HepG2 (cell line): ENCODE data around the gene GRIFIN. TPM values are rescaled to one million over a fixed set of nuclear protein-coding genes. Genes with fewer than 3 reads are reported as not detected.

ENCODE experiments used
- BORCS8-MEF2B ChIP-seq: sonication (generic); formaldehyde crosslinking; IDR thresholded peaks from 2 replicates; pipeline ENCODE4 v1.8.0; 2022; ENCODE audit warnings: mild to moderate bottlenecking, missing genetic modification reagents
- BRCA1 ChIP-seq: sonication (generic); formaldehyde crosslinking; IDR thresholded peaks from 2 replicates; pipeline ENCODE4 v1.4.0; 2020; ENCODE audit warnings: missing genetic modification reagents
- GPN1 ChIP-seq: sonication (generic); formaldehyde crosslinking; IDR thresholded peaks from 2 replicates; pipeline ENCODE4 v1.5.1; 2020; ENCODE audit warnings: missing genetic modification reagents, borderline replicate concordance
- NFATC3 ChIP-seq: sonication (generic); formaldehyde crosslinking; IDR thresholded peaks from 2 replicates; pipeline ENCODE4 v1.5.1; 2020; ENCODE audit warnings: mild to moderate bottlenecking, missing genetic modification reagents
- NFKBIZ ChIP-seq: IDR thresholded peaks from 2 replicates; pipeline ENCODE4 v1.6.1; 2018; ENCODE audit warnings: missing genetic modification reagents, missing compliant biosample characterization
- NFRKB ChIP-seq: fragments of 450-650 bp; IDR thresholded peaks from 2 replicates; pipeline ENCODE4 v1.6.1; 2017
- SMAD3 ChIP-seq: sonication (generic); formaldehyde crosslinking; IDR thresholded peaks from 2 replicates; pipeline ENCODE4 v1.4.0; 2020; ENCODE audit warnings: missing genetic modification reagents
- SMC3 ChIP-seq: IDR thresholded peaks from 2 replicates; pipeline ENCODE4 v1.6.1; 2011; ENCODE audit warnings: low read length, improper control_type of control experiment
- SRF ChIP-seq: IDR thresholded peaks from 2 replicates; pipeline ENCODE4 v1.6.1; 2011; ENCODE audit warnings: mild to moderate bottlenecking, low read depth, low read length, moderate library complexity
- TAF1 ChIP-seq: sonication (generic); formaldehyde crosslinking; IDR thresholded peaks from 2 replicates; pipeline ENCODE4 v1.4.0; 2020; ENCODE audit warnings: missing genetic modification reagents
- ZKSCAN5 ChIP-seq: sonication (generic); formaldehyde crosslinking; IDR thresholded peaks from 2 replicates; pipeline ENCODE4 v1.5.1; 2020; ENCODE audit warnings: mild to moderate bottlenecking, missing genetic modification reagents
- ZMYM3 ChIP-seq: sonication (generic); formaldehyde crosslinking; IDR thresholded peaks from 2 replicates; pipeline ENCODE4 v1.5.1; 2020; ENCODE audit warnings: mild to moderate bottlenecking, missing genetic modification reagents
- ZNF569 ChIP-seq: sonication (generic); formaldehyde crosslinking; IDR thresholded peaks from 2 replicates; pipeline ENCODE4 v1.5.0; 2020; ENCODE audit warnings: mild to moderate bottlenecking, missing genetic modification reagents, moderate library complexity, borderline replicate concordance
- ZNF746 ChIP-seq: sonication (generic); formaldehyde crosslinking; IDR thresholded peaks from 2 replicates; pipeline ENCODE4 v1.8.0; 2022; ENCODE audit warnings: mild to moderate bottlenecking, missing genetic modification reagents
- ZNF780A ChIP-seq: sonication (generic); formaldehyde crosslinking; IDR thresholded peaks from 2 replicates; pipeline ENCODE4 v1.8.0; 2022; ENCODE audit warnings: mild to moderate bottlenecking, missing genetic modification reagents, moderate library complexity
- polyA plus RNA-seq, 8 experiments: library from polyadenylated mRNA; depleted of rRNA in 3 of 8; stranded (reverse) in 7 of 8; unstranded in 1 of 8; fragments of >200 nt; fragmentation: Illumina TruSeq in 4 of 8; extraction: Trizol in 4 of 8; gene quantifications; 2 replicates each; pipeline versions ENCODE4 v1.2.1 to v1.2.3, GENCODE V29; 2011 to 2016; ENCODE audit warnings: low read depth in 4 of 8, missing spikeins in 1 of 8, mixed read lengths in 1 of 8; ENCODE audit not compliant: insufficient read depth in 1 of 8
- total RNA-seq, 5 experiments: library from RNA; depleted of rRNA; stranded (reverse); fragments of >200 nt; fragmentation: Illumina TruSeq; extraction: Trizol; gene quantifications; 2 replicates each; pipeline ENCODE4 v1.2.3, GENCODE V29; 2016; ENCODE audit warnings: low read depth in 1 of 5
- TF ChIP-seq, protein P1 (sequence below): sonication (generic); formaldehyde crosslinking; conservative IDR thresholded peaks from 2 replicates; pipeline ENCODE4 v1.4.0; 2020; ENCODE audit warnings: missing genetic modification reagents
- TF ChIP-seq, protein P2 (sequence below): sonication (generic); formaldehyde crosslinking; IDR thresholded peaks from 2 replicates; pipeline ENCODE4 v1.4.0; 2020; ENCODE audit warnings: mild to moderate bottlenecking, missing genetic modification reagents
- TF ChIP-seq, protein P3 (sequence below): sonication (generic); formaldehyde crosslinking; IDR thresholded peaks from 2 replicates; pipeline ENCODE4 v1.4.0; 2020; ENCODE audit warnings: missing genetic modification reagents
- TF ChIP-seq, protein P4 (sequence below): sonication (generic); formaldehyde crosslinking; IDR thresholded peaks from 2 replicates; pipeline ENCODE4 v1.9.0; 2022; ENCODE audit warnings: low read depth, missing genetic modification reagents
- TF ChIP-seq, protein P5 (sequence below): sonication (generic); formaldehyde crosslinking; IDR thresholded peaks from 2 replicates; pipeline ENCODE4 v1.8.0; 2023; ENCODE audit warnings: mild to moderate bottlenecking, missing genetic modification reagents
- TF ChIP-seq, protein P6 (sequence below): sonication (generic); formaldehyde crosslinking; IDR thresholded peaks from 2 replicates; pipeline ENCODE4 v1.4.0; 2020; ENCODE audit warnings: mild to moderate bottlenecking, low read depth, missing genetic modification reagents
- TF ChIP-seq, protein P7 (sequence below): sonication (generic); formaldehyde crosslinking; IDR thresholded peaks from 2 replicates; pipeline ENCODE4 v1.5.0; 2020; ENCODE audit warnings: missing genetic modification reagents

The GRIFIN gene
- total and polyA plus RNA-seq, 2 of the 13 experiments (the other 11 are each of a cell fraction or from before 2014, with no cell fraction given): not detected

DNA sequence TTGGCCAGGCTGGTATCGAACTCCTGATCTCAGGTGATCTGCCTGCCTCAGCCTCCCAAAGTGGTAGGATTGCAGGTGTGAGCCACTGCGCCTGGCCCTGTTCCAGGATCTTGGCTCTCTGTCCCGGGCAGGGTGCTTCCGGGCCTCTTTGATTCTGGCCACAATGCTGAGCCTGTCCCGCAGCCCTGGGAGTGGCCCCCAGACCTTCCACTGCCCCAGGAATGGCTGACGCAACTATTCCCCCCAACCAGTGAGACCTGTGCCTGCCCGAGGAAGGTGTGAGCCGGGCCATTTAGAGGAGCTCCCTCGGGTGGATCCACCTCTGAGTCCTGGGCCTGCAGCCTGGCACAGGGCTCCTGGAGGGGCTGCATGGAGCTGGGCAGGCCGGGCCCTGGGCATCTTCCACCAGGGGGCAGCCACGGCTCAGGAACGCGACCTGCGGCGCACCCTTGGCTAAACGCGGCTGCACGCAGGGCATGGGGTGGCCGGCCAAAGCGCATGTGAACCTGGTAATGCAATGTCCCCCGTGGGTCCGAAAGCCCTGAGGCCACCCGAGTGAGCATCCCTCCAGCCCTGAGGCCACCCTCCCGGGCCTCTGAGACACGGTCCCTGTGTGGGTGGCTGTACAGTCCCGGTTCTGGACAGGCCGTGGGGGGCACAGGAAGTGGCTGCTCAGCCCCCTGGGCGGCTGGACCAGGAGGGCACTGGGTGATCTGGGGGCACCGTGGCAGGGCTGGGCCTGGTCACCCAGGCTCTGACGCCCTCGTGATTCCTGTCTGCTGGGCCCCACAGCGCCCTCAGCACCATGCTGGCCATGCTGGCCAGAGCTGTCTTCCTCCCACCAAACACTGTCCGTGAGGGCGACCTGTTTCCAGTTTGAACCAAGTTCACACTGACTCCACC is 24.8 kb downstream of the GRIFIN start (continued):
- TF ChIP-seq, protein P1, sequence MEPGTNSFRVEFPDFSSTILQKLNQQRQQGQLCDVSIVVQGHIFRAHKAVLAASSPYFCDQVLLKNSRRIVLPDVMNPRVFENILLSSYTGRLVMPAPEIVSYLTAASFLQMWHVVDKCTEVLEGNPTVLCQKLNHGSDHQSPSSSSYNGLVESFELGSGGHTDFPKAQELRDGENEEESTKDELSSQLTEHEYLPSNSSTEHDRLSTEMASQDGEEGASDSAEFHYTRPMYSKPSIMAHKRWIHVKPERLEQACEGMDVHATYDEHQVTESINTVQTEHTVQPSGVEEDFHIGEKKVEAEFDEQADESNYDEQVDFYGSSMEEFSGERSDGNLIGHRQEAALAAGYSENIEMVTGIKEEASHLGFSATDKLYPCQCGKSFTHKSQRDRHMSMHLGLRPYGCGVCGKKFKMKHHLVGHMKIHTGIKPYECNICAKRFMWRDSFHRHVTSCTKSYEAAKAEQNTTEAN (CRISPR knock-in tag): no peak
- no peak for TF ChIP-seq NFATC3
- TF ChIP-seq, protein P2, sequence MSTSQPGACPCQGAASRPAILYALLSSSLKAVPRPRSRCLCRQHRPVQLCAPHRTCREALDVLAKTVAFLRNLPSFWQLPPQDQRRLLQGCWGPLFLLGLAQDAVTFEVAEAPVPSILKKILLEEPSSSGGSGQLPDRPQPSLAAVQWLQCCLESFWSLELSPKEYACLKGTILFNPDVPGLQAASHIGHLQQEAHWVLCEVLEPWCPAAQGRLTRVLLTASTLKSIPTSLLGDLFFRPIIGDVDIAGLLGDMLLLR (CRISPR knock-in tag): peak; percentile 16; the same call in 1 of the 2 replicates
- TF ChIP-seq, protein P3, sequence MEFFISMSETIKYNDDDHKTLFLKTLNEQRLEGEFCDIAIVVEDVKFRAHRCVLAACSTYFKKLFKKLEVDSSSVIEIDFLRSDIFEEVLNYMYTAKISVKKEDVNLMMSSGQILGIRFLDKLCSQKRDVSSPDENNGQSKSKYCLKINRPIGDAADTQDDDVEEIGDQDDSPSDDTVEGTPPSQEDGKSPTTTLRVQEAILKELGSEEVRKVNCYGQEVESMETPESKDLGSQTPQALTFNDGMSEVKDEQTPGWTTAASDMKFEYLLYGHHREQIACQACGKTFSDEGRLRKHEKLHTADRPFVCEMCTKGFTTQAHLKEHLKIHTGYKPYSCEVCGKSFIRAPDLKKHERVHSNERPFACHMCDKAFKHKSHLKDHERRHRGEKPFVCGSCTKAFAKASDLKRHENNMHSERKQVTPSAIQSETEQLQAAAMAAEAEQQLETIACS (CRISPR knock-in tag): no peak
- peak; percentile 74; the same call in 1 of the 2 replicates for TF ChIP-seq ZNF746
- TF ChIP-seq, protein P4, sequence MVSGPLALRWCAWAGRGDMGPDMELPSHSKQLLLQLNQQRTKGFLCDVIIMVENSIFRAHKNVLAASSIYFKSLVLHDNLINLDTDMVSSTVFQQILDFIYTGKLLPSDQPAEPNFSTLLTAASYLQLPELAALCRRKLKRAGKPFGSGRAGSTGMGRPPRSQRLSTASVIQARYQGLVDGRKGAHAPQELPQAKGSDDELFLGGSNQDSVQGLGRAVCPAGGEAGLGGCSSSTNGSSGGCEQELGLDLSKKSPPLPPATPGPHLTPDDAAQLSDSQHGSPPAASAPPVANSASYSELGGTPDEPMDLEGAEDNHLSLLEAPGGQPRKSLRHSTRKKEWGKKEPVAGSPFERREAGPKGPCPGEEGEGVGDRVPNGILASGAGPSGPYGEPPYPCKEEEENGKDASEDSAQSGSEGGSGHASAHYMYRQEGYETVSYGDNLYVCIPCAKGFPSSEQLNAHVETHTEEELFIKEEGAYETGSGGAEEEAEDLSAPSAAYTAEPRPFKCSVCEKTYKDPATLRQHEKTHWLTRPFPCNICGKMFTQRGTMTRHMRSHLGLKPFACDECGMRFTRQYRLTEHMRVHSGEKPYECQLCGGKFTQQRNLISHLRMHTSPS: peak; percentile 97
- TF ChIP-seq ZMYM3: no peak; the same call in none of the 2 replicates
- no peak for TF ChIP-seq BRCA1 (CRISPR knock-in tag)
- TF ChIP-seq, protein P5, sequence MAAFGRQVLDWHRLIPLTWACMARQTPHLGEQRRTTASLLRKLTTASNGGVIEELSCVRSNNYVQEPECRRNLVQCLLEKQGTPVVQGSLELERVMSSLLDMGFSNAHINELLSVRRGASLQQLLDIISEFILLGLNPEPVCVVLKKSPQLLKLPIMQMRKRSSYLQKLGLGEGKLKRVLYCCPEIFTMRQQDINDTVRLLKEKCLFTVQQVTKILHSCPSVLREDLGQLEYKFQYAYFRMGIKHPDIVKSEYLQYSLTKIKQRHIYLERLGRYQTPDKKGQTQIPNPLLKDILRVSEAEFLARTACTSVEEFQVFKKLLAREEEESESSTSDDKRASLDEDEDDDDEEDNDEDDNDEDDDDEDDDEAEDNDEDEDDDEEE (CRISPR knock-in tag): no peak
- no peak for TF ChIP-seq ZNF569 (CRISPR knock-in tag)
- no peak; the same call in 1 of the 2 replicates for TF ChIP-seq NFKBIZ (CRISPR knock-in tag)
- TF ChIP-seq GPN1 (CRISPR knock-in tag): no peak
- peak; percentile 28; the same call in 1 of the 2 replicates for TF ChIP-seq SMC3
- TF ChIP-seq, protein P6, sequence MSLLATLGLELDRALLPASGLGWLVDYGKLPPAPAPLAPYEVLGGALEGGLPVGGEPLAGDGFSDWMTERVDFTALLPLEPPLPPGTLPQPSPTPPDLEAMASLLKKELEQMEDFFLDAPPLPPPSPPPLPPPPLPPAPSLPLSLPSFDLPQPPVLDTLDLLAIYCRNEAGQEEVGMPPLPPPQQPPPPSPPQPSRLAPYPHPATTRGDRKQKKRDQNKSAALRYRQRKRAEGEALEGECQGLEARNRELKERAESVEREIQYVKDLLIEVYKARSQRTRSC (CRISPR knock-in tag): peak; percentile 88; the same call in 1 of the 2 replicates
- TF ChIP-seq TAF1 (CRISPR knock-in tag): peak; percentile 46
- peak; percentile 60; the same call in 1 of the 2 replicates for TF ChIP-seq ZKSCAN5 (CRISPR knock-in tag)
- TF ChIP-seq ZNF780A (CRISPR knock-in tag): no peak
- no peak; the same call in 1 of the 2 replicates for TF ChIP-seq SMAD3
- no peak for TF ChIP-seq NFRKB
- TF ChIP-seq, protein P7, sequence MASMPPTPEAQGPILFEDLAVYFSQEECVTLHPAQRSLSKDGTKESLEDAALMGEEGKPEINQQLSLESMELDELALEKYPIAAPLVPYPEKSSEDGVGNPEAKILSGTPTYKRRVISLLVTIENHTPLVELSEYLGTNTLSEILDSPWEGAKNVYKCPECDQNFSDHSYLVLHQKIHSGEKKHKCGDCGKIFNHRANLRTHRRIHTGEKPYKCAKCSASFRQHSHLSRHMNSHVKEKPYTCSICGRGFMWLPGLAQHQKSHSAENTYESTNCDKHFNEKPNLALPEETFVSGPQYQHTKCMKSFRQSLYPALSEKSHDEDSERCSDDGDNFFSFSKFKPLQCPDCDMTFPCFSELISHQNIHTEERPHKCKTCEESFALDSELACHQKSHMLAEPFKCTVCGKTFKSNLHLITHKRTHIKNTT (CRISPR knock-in tag): no peak
- TF ChIP-seq SRF: no peak
- peak; percentile 54; the same call in 1 of the 2 replicates for TF ChIP-seq BORCS8-MEF2B
